Sigmoid colon (tissue), 4 donors: ENCODE measurements around the gene PRADC1.

Source experiments
- EP300 ChIP-seq, 4 donors: sonication (generic); formaldehyde crosslinking; IDR thresholded peaks; one replicate each; pipeline ENCODE4 v1.6.1; 2017; ENCODE audit warnings: antibody characterized with exemption in 4 of 4
- POLR2A ChIP-seq, 2 donors: fragments of 450-650 bp; IDR thresholded peaks; one replicate each; pipeline ENCODE4 v1.6.1; 2016; ENCODE audit warnings: antibody characterized with exemption in 2 of 2, mild to moderate bottlenecking in 2 of 2, moderate library complexity in 2 of 2
- TF ChIP-seq, protein P1 (sequence below), 4 experiments: fragments of 450-650 bp in 3 of 4; fragments of 200-600 bp in 1 of 4; IDR thresholded peaks; one replicate each; pipeline ENCODE4 v1.5.1; 2016 to 2019; ENCODE audit warnings: antibody characterized with exemption in 4 of 4, mild to moderate bottlenecking in 3 of 4, moderate library complexity in 2 of 4

- no peak for TF ChIP-seq POLR2A (IDR thresholded peaks at IDR 0.05)
- TF ChIP-seq, protein P1, sequence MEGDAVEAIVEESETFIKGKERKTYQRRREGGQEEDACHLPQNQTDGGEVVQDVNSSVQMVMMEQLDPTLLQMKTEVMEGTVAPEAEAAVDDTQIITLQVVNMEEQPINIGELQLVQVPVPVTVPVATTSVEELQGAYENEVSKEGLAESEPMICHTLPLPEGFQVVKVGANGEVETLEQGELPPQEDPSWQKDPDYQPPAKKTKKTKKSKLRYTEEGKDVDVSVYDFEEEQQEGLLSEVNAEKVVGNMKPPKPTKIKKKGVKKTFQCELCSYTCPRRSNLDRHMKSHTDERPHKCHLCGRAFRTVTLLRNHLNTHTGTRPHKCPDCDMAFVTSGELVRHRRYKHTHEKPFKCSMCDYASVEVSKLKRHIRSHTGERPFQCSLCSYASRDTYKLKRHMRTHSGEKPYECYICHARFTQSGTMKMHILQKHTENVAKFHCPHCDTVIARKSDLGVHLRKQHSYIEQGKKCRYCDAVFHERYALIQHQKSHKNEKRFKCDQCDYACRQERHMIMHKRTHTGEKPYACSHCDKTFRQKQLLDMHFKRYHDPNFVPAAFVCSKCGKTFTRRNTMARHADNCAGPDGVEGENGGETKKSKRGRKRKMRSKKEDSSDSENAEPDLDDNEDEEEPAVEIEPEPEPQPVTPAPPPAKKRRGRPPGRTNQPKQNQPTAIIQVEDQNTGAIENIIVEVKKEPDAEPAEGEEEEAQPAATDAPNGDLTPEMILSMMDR (IDR thresholded peaks at IDR 0.05) = no peak
- no peak for TF ChIP-seq EP300 (IDR thresholded peaks at IDR 0.05)
These were observed 5.1 kb upstream of the PRADC1 start for GRCh38 chr2:73238149-73238548.
